Measurements from ENCODE around the gene DNAAF3. TPM values are rescaled to one million over a fixed set of nuclear protein-coding genes. Genes with fewer than 3 reads are reported as not detected.

The DNAAF3 gene
- total RNA-seq, 1 experiment from 2014 or later = 0.45 TPM

DNA sequence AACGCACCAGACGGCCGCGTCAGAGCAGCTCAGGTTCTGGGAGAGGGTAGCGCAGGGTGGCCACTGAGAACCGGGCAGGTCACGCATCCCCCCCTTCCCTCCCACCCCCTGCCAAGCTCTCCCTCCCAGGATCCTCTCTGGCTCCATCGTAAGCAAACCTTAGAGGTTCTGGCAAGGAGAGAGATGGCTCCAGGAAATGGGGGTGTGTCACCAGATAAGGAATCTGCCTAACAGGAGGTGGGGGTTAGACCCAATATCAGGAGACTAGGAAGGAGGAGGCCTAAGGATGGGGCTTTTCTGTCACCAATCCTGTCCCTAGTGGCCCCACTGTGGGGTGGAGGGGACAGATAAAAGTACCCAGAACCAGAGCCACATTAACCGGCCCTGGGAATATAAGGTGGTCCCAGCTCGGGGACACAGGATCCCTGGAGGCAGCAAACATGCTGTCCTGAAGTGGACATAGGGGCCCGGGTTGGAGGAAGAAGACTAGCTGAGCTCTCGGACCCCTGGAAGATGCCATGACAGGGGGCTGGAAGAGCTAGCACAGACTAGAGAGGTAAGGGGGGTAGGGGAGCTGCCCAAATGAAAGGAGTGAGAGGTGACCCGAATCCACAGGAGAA lies 50.9 kb downstream of the DNAAF3 start:
- Histone ChIP-seq H3K9me3 (no peaks in the 10 kb centered on the region), H3K4me3 (ENCODE audit: low read depth, low read length) (peak overlapping the region; percentile 88), H3K4me1 (peaks cover 15% of the 10 kb centered on the region; the same call in 1 of the 2 replicates), H3K36me3 (ENCODE audit: control insufficient read depth, insufficient read depth, low read length) (no peaks in the 10 kb centered on the region; the same call in 1 of the 2 replicates), H3K27me3 (replicated peaks; ENCODE audit: control insufficient read depth, insufficient read depth, low read length) (no peaks in the 10 kb centered on the region)
- Mint-ChIP-seq H3K4me3 (ENCODE audit: unreplicated experiment) (peak overlapping the region; percentile 90), H3K27me3 (ENCODE audit: insufficient read depth, unreplicated experiment) (no peaks in the 10 kb centered on the region), H3K36me3 (ENCODE audit: insufficient read depth, unreplicated experiment) (peaks cover 27% of the 10 kb centered on the region), H3K9me3 (ENCODE audit: unreplicated experiment) (no peaks in the 10 kb centered on the region), H3K27ac (ENCODE audit: unreplicated experiment) (peak overlapping the region; percentile 82), H3K4me1 (ENCODE audit: low read depth, unreplicated experiment) (peaks cover 18% of the 10 kb centered on the region)
- ChIA-PET POLR2A (interaction anchor here (0.7 kb wide), 1 partner anchor 388 kb away, joined by 3 read pairs; no protein-coding TSS in a partner anchor), CTCF (no interaction called here)
- BruUV-seq (replicated peaks) = TSS peak; percentile 28
- no peak for DNase-seq
- TF ChIP-seq, protein P1, sequence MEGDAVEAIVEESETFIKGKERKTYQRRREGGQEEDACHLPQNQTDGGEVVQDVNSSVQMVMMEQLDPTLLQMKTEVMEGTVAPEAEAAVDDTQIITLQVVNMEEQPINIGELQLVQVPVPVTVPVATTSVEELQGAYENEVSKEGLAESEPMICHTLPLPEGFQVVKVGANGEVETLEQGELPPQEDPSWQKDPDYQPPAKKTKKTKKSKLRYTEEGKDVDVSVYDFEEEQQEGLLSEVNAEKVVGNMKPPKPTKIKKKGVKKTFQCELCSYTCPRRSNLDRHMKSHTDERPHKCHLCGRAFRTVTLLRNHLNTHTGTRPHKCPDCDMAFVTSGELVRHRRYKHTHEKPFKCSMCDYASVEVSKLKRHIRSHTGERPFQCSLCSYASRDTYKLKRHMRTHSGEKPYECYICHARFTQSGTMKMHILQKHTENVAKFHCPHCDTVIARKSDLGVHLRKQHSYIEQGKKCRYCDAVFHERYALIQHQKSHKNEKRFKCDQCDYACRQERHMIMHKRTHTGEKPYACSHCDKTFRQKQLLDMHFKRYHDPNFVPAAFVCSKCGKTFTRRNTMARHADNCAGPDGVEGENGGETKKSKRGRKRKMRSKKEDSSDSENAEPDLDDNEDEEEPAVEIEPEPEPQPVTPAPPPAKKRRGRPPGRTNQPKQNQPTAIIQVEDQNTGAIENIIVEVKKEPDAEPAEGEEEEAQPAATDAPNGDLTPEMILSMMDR (IDR thresholded peaks at IDR 0.05; ENCODE audit: insufficient read depth in 1 of 2, low read depth in 1 of 2, low read length in 1 of 2, severe bottlenecking in 1 of 2, unreplicated experiment in 1 of 2) = no peak
- intact Hi-C loops (cut with micrococcal nuclease; ENCODE audit: unreplicated experiment) = loop anchor here (2.0 kb wide), 1 partner anchor 51 kb away; the partner anchor contains the start of gene DNAAF3

DNA sequence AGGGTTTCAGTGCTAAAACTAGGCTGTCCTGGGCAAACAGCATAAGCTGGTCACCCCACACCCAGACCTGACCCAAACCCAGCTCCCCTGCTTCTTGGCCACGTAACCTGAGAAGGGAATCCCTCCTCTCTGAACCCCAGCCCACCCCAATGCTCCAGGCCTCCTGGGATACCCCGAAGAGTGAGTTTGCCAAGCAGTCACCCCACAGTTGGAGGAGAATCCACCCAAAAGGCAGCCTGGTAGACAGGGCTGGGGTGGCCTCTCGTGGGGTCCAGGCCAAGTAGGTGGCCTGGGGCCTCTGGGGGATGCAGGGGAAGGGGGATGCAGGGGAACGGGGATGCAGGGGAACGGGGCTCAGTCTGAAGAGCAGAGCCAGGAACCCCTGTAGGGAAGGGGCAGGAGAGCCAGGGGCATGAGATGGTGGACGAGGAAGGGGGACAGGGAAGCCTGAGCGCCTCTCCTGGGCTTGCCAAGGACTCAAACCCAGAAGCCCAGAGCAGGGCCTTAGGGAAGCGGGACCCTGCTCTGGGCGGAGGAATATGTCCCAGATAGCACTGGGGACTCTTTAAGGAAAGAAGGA lies 51.8 kb downstream of the DNAAF3 start:
- Histone ChIP-seq H3K27me3 (replicated peaks; ENCODE audit: control insufficient read depth, insufficient read depth, low read length) (no peaks in the 10 kb centered on the region), H3K9me3 (no peaks in the 10 kb centered on the region), H3K36me3 (ENCODE audit: control insufficient read depth, insufficient read depth, low read length) (no peaks in the 10 kb centered on the region; the same call in 1 of the 2 replicates), H3K4me1 (peaks cover 11% of the 10 kb centered on the region; the same call in 1 of the 2 replicates), H3K4me3 (ENCODE audit: low read depth, low read length) (no peak overlapping the region)
- H3K4me3 Mint-ChIP-seq (ENCODE audit: unreplicated experiment) = peak overlapping the region; percentile 90
- H3K4me1 Mint-ChIP-seq (ENCODE audit: low read depth, unreplicated experiment) = peaks cover 18% of the 10 kb centered on the region
- no peaks in the 10 kb centered on the region for H3K27me3 Mint-ChIP-seq (ENCODE audit: insufficient read depth, unreplicated experiment)
- H3K36me3 Mint-ChIP-seq (ENCODE audit: insufficient read depth, unreplicated experiment) = peaks cover 32% of the 10 kb centered on the region
- POLR2A ChIA-PET = interaction anchor here (0.6 kb wide), 1 partner anchor 102 kb away, joined by 3 read pairs; no protein-coding TSS in a partner anchor
- DNase-seq = no peak
- TF ChIP-seq, protein P1 (IDR thresholded peaks at IDR 0.05; ENCODE audit: insufficient read depth in 1 of 2, low read depth in 1 of 2, low read length in 1 of 2, severe bottlenecking in 1 of 2, unreplicated experiment in 1 of 2) = no peak
- intact Hi-C loops (cut with micrococcal nuclease; ENCODE audit: unreplicated experiment) = no loop called here
- CTCF ChIA-PET = no interaction called here
- peak overlapping the region; percentile 40 for H3K27ac Mint-ChIP-seq (ENCODE audit: unreplicated experiment)
- no TSS peak for BruUV-seq (replicated peaks)
- H3K9me3 Mint-ChIP-seq (ENCODE audit: unreplicated experiment) = no peaks in the 10 kb centered on the region

DNA sequence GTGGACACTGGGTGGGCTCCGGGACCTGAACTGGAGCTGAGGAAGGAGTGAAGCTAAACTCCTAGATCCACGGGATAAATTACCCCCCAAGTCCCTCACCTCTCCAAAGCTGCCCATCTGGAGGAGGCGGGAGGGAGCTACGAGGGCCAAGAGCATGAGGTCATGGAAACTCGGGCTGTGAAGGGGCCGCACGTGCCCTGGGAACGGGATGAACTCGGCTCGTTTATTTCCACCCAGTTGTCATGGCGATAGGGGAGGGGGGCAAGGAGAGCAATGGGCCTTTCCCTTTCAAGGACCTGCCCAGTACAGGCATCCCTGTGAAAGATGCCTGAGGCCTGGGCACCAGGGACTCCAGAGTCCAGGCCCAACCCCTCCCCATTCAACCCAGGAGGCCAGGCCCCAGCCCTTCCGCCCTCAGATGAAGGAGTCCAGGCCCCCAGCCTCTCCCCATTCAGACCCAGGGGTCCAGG lies 52.8 kb downstream of the DNAAF3 start:
- POLR2A ChIA-PET = no interaction called here
- H3K4me1 Mint-ChIP-seq (ENCODE audit: low read depth, unreplicated experiment) = peaks cover 18% of the 10 kb centered on the region
- H3K27ac Mint-ChIP-seq (ENCODE audit: unreplicated experiment) = no peak overlapping the region
- H3K36me3 ChIP-seq (ENCODE audit: control insufficient read depth, insufficient read depth, low read length) = no peaks in the 10 kb centered on the region; the same call in 1 of the 2 replicates
- peaks cover 11% of the 10 kb centered on the region; the same call in 1 of the 2 replicates for H3K4me1 ChIP-seq
- H3K9me3 Mint-ChIP-seq (ENCODE audit: unreplicated experiment) = no peaks in the 10 kb centered on the region
- intact Hi-C loops (cut with micrococcal nuclease; ENCODE audit: unreplicated experiment) = no loop called here
- peaks cover 40% of the 10 kb centered on the region for H3K36me3 Mint-ChIP-seq (ENCODE audit: insufficient read depth, unreplicated experiment)
- no peak overlapping the region for H3K4me3 Mint-ChIP-seq (ENCODE audit: unreplicated experiment)
- CTCF ChIA-PET = no interaction called here
- DNase-seq = peak; percentile 50 to 66
- H3K27me3 Mint-ChIP-seq (ENCODE audit: insufficient read depth, unreplicated experiment) = no peaks in the 10 kb centered on the region
- BruUV-seq (replicated peaks) = no TSS peak
- TF ChIP-seq, protein P1 (IDR thresholded peaks at IDR 0.05; ENCODE audit: insufficient read depth in 1 of 2, low read depth in 1 of 2, low read length in 1 of 2, severe bottlenecking in 1 of 2, unreplicated experiment in 1 of 2) = no peak
- H3K27me3 ChIP-seq (replicated peaks; ENCODE audit: control insufficient read depth, insufficient read depth, low read length) = no peaks in the 10 kb centered on the region
- H3K4me3 ChIP-seq (ENCODE audit: low read depth, low read length) = no peak overlapping the region
- H3K9me3 ChIP-seq = no peaks in the 10 kb centered on the region
